GM12891 (cell line): Measurements from ENCODE around the gene REPIN1.

Experiments
- PAX5 ChIP-seq: IDR thresholded peaks from 2 replicates; pipeline ENCODE4 v1.6.1; 2011; ENCODE audit warnings: low read length, moderate library complexity, mild to moderate bottlenecking; ENCODE audit not compliant: insufficient read depth, severe bottlenecking
- POLR2A ChIP-seq: IDR thresholded peaks from 2 replicates; pipeline ENCODE4 v1.6.1; 2011; ENCODE audit warnings: low read depth, low read length, control low read depth
- POLR2AphosphoS5 ChIP-seq: IDR thresholded peaks from 2 replicates; pipeline ENCODE4 v1.6.1; 2011; ENCODE audit warnings: low read depth, low read length, control low read depth
- POU2F2 ChIP-seq: IDR thresholded peaks from 2 replicates; pipeline ENCODE4 v1.6.1; 2011; ENCODE audit warnings: low read depth, mild to moderate bottlenecking, control low read depth, low read length, moderate library complexity
- SPI1 ChIP-seq: IDR thresholded peaks from 2 replicates; pipeline ENCODE4 v1.6.1; 2011; ENCODE audit warnings: low read depth, low read length, control low read depth
- TAF1 ChIP-seq: IDR thresholded peaks from 2 replicates; pipeline ENCODE4 v1.6.1; 2011; ENCODE audit warnings: low read depth, low read length, control low read depth

DNA sequence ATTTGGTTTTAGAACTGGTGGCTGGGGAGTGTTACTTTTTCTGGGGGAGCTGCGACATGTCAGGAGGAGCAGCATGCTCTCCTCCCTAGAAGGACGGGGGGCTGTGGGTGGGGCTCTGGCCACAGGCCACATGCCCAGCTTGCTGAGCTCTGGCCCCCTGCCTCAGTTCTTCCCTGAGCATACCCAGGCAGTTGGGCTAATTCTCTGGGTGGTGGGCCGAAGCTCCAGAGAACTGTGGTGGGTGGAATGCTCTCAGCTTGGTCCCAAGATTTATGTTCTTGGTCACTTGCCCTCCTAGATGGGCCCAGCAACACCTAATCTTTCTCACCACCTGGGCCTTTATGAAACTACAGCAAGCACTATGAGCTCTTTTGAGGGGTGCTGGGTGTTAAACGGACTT, 5.4 kb downstream of the REPIN1 start:
- TF ChIP-seq POLR2A (no peak), POLR2AphosphoS5 (no peak), TAF1 (no peak), SPI1 (no peak), POU2F2 (no peak), PAX5 (no peak)
